HepG2 (cell line): ENCODE results near the gene HOXC12. TPM values are rescaled to one million over a fixed set of nuclear protein-coding genes. Genes with fewer than 3 reads are reported as not detected.

Experiments
- ATAC-seq: fragments of 200-7000 bp; cut with Tn5 transposase; 3 replicates; pipeline ENCODE4 v1.9.1; 2020; ENCODE audit warnings: mild to moderate bottlenecking, moderate library complexity
- BruUV-seq: library from RNA; stranded (reverse); fragments of 400-500 nt; replicated peaks from 2 replicates; lab custom pipeline; 2021; lab: Mats Ljungman, UMichigan
- CTCF ChIA-PET: fragments of 300-600 bp; formaldehyde crosslinking; extraction: SDS; loops from one replicate; lab custom pipeline; 2021; ENCODE audit warnings: low total read pairs, inconsistent platforms, low intra/inter-chr PET ratio; lab: Yijun Ruan, JAX
- POLR2A ChIA-PET: fragments of 350-600 bp; sonication (Branson Sonifier 250); formaldehyde crosslinking; loops from one replicate; lab custom pipeline; 2020; ENCODE audit warnings: antibody characterized with exemption, inconsistent platforms; lab: Yijun Ruan, JAX
- DNase-seq: peaks from one replicate; pipeline ENCODE4 v3.0.0-alpha.2; 2015; ENCODE audit warnings: low spot score
- FAIRE-seq: peaks from 3 replicates; lab custom pipeline; 2011; peaks lifted over from hg19 to GRCh38; lab: Jason Lieb, UNC
- H2AFZ ChIP-seq: one replicate; pipeline ENCODE4 v1.6.1; 2011; ENCODE audit warnings: low read length, inconsistent platforms
- H3K27ac ChIP-seq: fragments of 300-600 bp; 3 replicates; pipeline ENCODE4 v1.8.0; 2011; ENCODE audit warnings: mixed run types, mild to moderate bottlenecking, mixed read lengths, low read length, inconsistent platforms; ENCODE audit not compliant: insufficient read depth; ENCODE audit errors: extremely low read length
- H3K27me3 ChIP-seq, 2 experiments: fragments of 200-600 bp in 1 of 2; 2 replicates in 1 of 2; 3 replicates in 1 of 2; pipeline versions ENCODE4 v1.6.0 to v1.8.0; 2011; ENCODE audit warnings: low read length in 2 of 2, mild to moderate bottlenecking in 2 of 2, moderate library complexity in 2 of 2, inconsistent platforms in 1 of 2; ENCODE audit not compliant: insufficient read depth in 2 of 2, control insufficient read depth in 1 of 2
- H3K36me3 ChIP-seq, 2 experiments: fragments of 200-600 bp in 1 of 2; replicated peaks in 1 of 2; 2 replicates in 1 of 2; 3 replicates in 1 of 2; pipeline versions ENCODE4 v1.5.1 to v1.8.0; 2011; ENCODE audit warnings: low read length in 2 of 2, inconsistent platforms in 1 of 2; ENCODE audit not compliant: insufficient read depth in 2 of 2, control insufficient read depth in 1 of 2
- H3K4me1 ChIP-seq: 2 replicates; pipeline ENCODE4 v1.5.1; 2012; ENCODE audit warnings: low read length, inconsistent platforms; ENCODE audit not compliant: insufficient read depth
- H3K4me2 ChIP-seq: 2 replicates; pipeline ENCODE4 v1.6.0; 2011; ENCODE audit warnings: low read depth, low read length, inconsistent platforms
- H3K4me3 ChIP-seq, 3 experiments: fragments of 200-600 bp in 1 of 3; sonication (generic), shearing (Covaris generic) in 1 of 3; replicated peaks in 1 of 3; 2 replicates each; pipeline ENCODE4 v1.5.1; 2011 to 2016; ENCODE audit warnings: low read length in 3 of 3, inconsistent platforms in 2 of 3, low read depth in 2 of 3, mild to moderate bottlenecking in 2 of 3, control low read depth in 1 of 3, mixed read lengths in 1 of 3; ENCODE audit not compliant: insufficient read depth in 1 of 3
- H3K79me2 ChIP-seq: one replicate; pipeline ENCODE4 v1.6.1; 2011; ENCODE audit warnings: low read length, inconsistent platforms; ENCODE audit not compliant: insufficient read depth
- H3K9ac ChIP-seq: 2 replicates; pipeline ENCODE4 v1.6.0; 2011; ENCODE audit warnings: mild to moderate bottlenecking, low read depth, low read length, inconsistent platforms; ENCODE audit not compliant: insufficient read depth
- H3K9me3 ChIP-seq: 2 replicates; pipeline ENCODE4 v1.5.1; 2012; ENCODE audit warnings: mild to moderate bottlenecking, low read length
- H4K20me1 ChIP-seq: 2 replicates; pipeline ENCODE4 v1.6.0; 2011; ENCODE audit warnings: inconsistent platforms, mild to moderate bottlenecking, low read length, moderate library complexity; ENCODE audit not compliant: insufficient read depth
- DMAP1 ChIP-seq: IDR thresholded peaks from 2 replicates; pipeline ENCODE4 v1.6.1; 2016
- DNMT1 ChIP-seq: sonication (generic); formaldehyde crosslinking; IDR thresholded peaks from 2 replicates; pipeline ENCODE4 v1.5.1; 2020; ENCODE audit warnings: mild to moderate bottlenecking, missing genetic modification reagents
- HDAC2 ChIP-seq: sonication (generic); formaldehyde crosslinking; IDR thresholded peaks from 2 replicates; pipeline ENCODE4 v1.4.0; 2020; ENCODE audit warnings: missing genetic modification reagents
- NR2F2 ChIP-seq: IDR thresholded peaks from 2 replicates; pipeline ENCODE4 v1.6.1; 2012; ENCODE audit warnings: low read depth, inconsistent platforms, borderline replicate concordance
- RXRA ChIP-seq: sonication (generic); formaldehyde crosslinking; IDR thresholded peaks from 2 replicates; pipeline ENCODE4 v1.5.1; 2020; ENCODE audit warnings: missing genetic modification reagents
- TCF12 ChIP-seq, 2 experiments: fragments of 450-650 bp in 1 of 2; sonication (generic) in 1 of 2; formaldehyde crosslinking in 1 of 2; IDR thresholded peaks; 2 replicates each; pipeline versions ENCODE4 v1.6.1 to v1.8.0; 2017 to 2022; ENCODE audit warnings: antibody characterized with exemption in 1 of 2, mild to moderate bottlenecking in 1 of 2, missing genetic modification reagents in 1 of 2, moderate library complexity in 1 of 2
- ZNF136 ChIP-seq: sonication (generic); formaldehyde crosslinking; IDR thresholded peaks from 2 replicates; pipeline ENCODE4 v1.8.1; 2022; ENCODE audit warnings: low read depth, mild to moderate bottlenecking, moderate library complexity, missing genetic modification reagents
- ZNF337 ChIP-seq: sonication (generic); formaldehyde crosslinking; IDR thresholded peaks from 2 replicates; pipeline ENCODE4 v1.5.1; 2020; ENCODE audit warnings: missing genetic modification reagents, low read depth, mild to moderate bottlenecking, borderline replicate concordance
- ZNF660 ChIP-seq: sonication (generic); formaldehyde crosslinking; IDR thresholded peaks from 2 replicates; pipeline ENCODE4 v1.5.1; 2020; ENCODE audit warnings: mild to moderate bottlenecking, low read depth, missing genetic modification reagents, borderline replicate concordance
- ZSCAN25 ChIP-seq: sonication (generic); formaldehyde crosslinking; IDR thresholded peaks from 2 replicates; pipeline ENCODE4 v1.8.0; 2022; ENCODE audit warnings: mild to moderate bottlenecking, missing genetic modification reagents
- ZSCAN30 ChIP-seq: sonication (generic); formaldehyde crosslinking; IDR thresholded peaks from 2 replicates; pipeline ENCODE4 v1.5.0; 2020; ENCODE audit warnings: mild to moderate bottlenecking, missing genetic modification reagents
- WGBS: methylation state at CpG from one replicate; pipeline ENCODE4 v1.1.6; 2017; ENCODE audit warnings: low lambda C conversion rate; 5-methylcytosine and 5-hydroxymethylcytosine counted together
- in situ Hi-C: cut with HindIII; loops from 2 replicates; pipeline ENCODE4 v1.10.0; 2017; ENCODE audit warnings: low pct_unique_long_range_greater_than_20kb; ENCODE audit not compliant: extremely low pct_ligation_motif_present
- intact Hi-C: fragments of 100-400 bp; cut with micrococcal nuclease; formaldehyde crosslinking; loops from one replicate; pipeline ENCODE4 v1.10.0; 2022; ENCODE audit not compliant: unreplicated experiment
- polyA plus RNA-seq, 8 experiments: library from polyadenylated mRNA; depleted of rRNA in 3 of 8; stranded (reverse) in 7 of 8; unstranded in 1 of 8; fragments of >200 nt; fragmentation: Illumina TruSeq in 4 of 8; extraction: Trizol in 4 of 8; gene quantifications; 2 replicates each; pipeline versions ENCODE4 v1.2.1 to v1.2.3, GENCODE V29; 2011 to 2016; ENCODE audit warnings: low read depth in 4 of 8, missing spikeins in 1 of 8, mixed read lengths in 1 of 8; ENCODE audit not compliant: insufficient read depth in 1 of 8
- total RNA-seq, 5 experiments: library from RNA; depleted of rRNA; stranded (reverse); fragments of >200 nt; fragmentation: Illumina TruSeq; extraction: Trizol; gene quantifications; 2 replicates each; pipeline ENCODE4 v1.2.3, GENCODE V29; 2016; ENCODE audit warnings: low read depth in 1 of 5
- TF ChIP-seq, protein P1 (sequence below): sonication (generic); formaldehyde crosslinking; IDR thresholded peaks from 2 replicates; pipeline ENCODE4 v1.4.0; 2020; ENCODE audit warnings: missing genetic modification reagents, mild to moderate bottlenecking, borderline replicate concordance
- TF ChIP-seq, protein P2 (sequence below): sonication (generic); formaldehyde crosslinking; conservative IDR thresholded peaks from 2 replicates; pipeline ENCODE4 v1.4.0; 2020; ENCODE audit warnings: missing genetic modification reagents
- TF ChIP-seq, protein P3 (sequence below): sonication (generic); formaldehyde crosslinking; IDR thresholded peaks from 2 replicates; pipeline ENCODE4 v1.5.0; 2020; ENCODE audit warnings: mild to moderate bottlenecking, low read depth, missing genetic modification reagents, borderline replicate concordance
- TF ChIP-seq, protein P4 (sequence below), 2 experiments: fragments of 450-650 bp in 1 of 2; sonication (generic) in 1 of 2; formaldehyde crosslinking; IDR thresholded peaks; 2 replicates each; pipeline versions ENCODE4 v1.5.0 to v1.8.0; 2020 to 2022; ENCODE audit warnings: mild to moderate bottlenecking in 1 of 2, missing genetic modification reagents in 1 of 2
- TF ChIP-seq, protein P5 (sequence below), 2 experiments: sonication (generic) in 1 of 2; formaldehyde crosslinking in 1 of 2; IDR thresholded peaks; 2 replicates each; pipeline versions ENCODE4 v1.5.1 to v1.6.1; 2011 to 2020; ENCODE audit warnings: borderline replicate concordance in 1 of 2, low read depth in 1 of 2, low read length in 1 of 2, mild to moderate bottlenecking in 1 of 2, missing genetic modification reagents in 1 of 2, moderate library complexity in 1 of 2

Gene HOXC12
- total and polyA plus RNA-seq, 2 of the 13 experiments (the other 11 are each of a cell fraction or from before 2014, with no cell fraction given), result not detected

DNA sequence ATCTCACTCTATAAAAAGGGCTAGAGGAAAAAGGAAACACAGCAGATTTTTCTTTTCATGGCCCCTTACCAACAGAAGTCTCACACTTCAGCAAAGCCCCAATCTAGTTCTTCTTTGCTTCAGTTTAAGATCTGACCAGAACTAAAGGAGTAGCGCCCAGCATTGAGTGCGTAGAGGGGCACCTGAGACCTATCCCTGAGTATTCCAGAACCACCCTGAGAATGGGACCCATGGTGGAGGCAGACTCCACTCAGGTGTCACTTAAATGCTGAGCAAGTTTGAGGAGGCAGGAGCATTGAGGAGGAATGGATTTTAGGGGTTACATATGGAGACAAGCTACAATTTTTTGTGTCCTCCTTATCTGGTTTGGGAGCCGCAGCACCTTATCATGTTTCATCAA, 16.4 kb downstream of the HOXC12 start:
- POLR2A ChIA-PET, result no interaction called here
- BruUV-seq, result no TSS peak
- TF ChIP-seq, protein P1, sequence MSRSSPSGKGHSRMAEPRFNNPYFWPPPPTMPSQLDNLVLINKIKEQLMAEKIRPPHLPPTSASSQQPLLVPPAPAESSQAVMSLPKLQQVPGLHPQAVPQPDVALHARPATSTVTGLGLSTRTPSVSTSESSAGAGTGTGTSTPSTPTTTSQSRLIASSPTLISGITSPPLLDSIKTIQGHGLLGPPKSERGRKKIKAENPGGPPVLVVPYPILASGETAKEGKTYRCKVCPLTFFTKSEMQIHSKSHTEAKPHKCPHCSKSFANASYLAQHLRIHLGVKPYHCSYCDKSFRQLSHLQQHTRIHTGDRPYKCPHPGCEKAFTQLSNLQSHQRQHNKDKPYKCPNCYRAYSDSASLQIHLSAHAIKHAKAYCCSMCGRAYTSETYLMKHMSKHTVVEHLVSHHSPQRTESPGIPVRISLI (CRISPR knock-in tag), result no peak
- TF ChIP-seq DMAP1 (CRISPR knock-in tag), result no peak
- TF ChIP-seq ZNF136 (CRISPR knock-in tag), result no peak
- no peak for TF ChIP-seq ZSCAN25 (CRISPR knock-in tag)
- no peak for TF ChIP-seq HDAC2
- TF ChIP-seq, protein P2, sequence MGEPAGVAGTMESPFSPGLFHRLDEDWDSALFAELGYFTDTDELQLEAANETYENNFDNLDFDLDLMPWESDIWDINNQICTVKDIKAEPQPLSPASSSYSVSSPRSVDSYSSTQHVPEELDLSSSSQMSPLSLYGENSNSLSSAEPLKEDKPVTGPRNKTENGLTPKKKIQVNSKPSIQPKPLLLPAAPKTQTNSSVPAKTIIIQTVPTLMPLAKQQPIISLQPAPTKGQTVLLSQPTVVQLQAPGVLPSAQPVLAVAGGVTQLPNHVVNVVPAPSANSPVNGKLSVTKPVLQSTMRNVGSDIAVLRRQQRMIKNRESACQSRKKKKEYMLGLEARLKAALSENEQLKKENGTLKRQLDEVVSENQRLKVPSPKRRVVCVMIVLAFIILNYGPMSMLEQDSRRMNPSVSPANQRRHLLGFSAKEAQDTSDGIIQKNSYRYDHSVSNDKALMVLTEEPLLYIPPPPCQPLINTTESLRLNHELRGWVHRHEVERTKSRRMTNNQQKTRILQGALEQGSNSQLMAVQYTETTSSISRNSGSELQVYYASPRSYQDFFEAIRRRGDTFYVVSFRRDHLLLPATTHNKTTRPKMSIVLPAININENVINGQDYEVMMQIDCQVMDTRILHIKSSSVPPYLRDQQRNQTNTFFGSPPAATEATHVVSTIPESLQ, result no peak
- TF ChIP-seq DNMT1 (CRISPR knock-in tag), result no peak
- TF ChIP-seq ZNF337, result no peak
- no peak for TF ChIP-seq RXRA (CRISPR knock-in tag)
- no peak for TF ChIP-seq ZSCAN30 (CRISPR knock-in tag)
- TF ChIP-seq TCF12 (IDR thresholded peaks at IDR 0.05), result no peak
- TF ChIP-seq TCF12 (CRISPR knock-in tag; IDR thresholded peaks at IDR 0.05), result no peak
- TF ChIP-seq, protein P3, sequence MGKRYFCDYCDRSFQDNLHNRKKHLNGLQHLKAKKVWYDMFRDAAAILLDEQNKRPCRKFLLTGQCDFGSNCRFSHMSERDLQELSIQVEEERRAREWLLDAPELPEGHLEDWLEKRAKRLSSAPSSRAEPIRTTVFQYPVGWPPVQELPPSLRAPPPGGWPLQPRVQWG (CRISPR knock-in tag), result no peak
- no peak for TF ChIP-seq NR2F2
- TF ChIP-seq, protein P4, sequence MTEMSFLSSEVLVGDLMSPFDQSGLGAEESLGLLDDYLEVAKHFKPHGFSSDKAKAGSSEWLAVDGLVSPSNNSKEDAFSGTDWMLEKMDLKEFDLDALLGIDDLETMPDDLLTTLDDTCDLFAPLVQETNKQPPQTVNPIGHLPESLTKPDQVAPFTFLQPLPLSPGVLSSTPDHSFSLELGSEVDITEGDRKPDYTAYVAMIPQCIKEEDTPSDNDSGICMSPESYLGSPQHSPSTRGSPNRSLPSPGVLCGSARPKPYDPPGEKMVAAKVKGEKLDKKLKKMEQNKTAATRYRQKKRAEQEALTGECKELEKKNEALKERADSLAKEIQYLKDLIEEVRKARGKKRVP (CRISPR knock-in tag; IDR thresholded peaks at IDR 0.05), result no peak
- TF ChIP-seq, protein P5, sequence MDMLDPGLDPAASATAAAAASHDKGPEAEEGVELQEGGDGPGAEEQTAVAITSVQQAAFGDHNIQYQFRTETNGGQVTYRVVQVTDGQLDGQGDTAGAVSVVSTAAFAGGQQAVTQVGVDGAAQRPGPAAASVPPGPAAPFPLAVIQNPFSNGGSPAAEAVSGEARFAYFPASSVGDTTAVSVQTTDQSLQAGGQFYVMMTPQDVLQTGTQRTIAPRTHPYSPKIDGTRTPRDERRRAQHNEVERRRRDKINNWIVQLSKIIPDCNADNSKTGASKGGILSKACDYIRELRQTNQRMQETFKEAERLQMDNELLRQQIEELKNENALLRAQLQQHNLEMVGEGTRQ (IDR thresholded peaks at IDR 0.05; ENCODE audit: low read depth, low read length), result no peak
- TF ChIP-seq, protein P5 (CRISPR knock-in tag; IDR thresholded peaks at IDR 0.05; ENCODE audit: borderline replicate concordance), result no peak
- TF ChIP-seq ZNF660 (CRISPR knock-in tag), result no peak

More for the DNA sequence above, 16.4 kb downstream of the HOXC12 start:
- H3K4me3 ChIP-seq, result no peak overlapping the region
- H3K27me3 ChIP-seq, result peaks cover 17 to 95% of the 10 kb centered on the region in 2 experiments
- FAIRE-seq (no peak), DNase-seq (no peak), ATAC-seq (no peak)
- H3K4me1 ChIP-seq, result peaks cover 12% of the 10 kb centered on the region; the same call in 1 of the 2 replicates
- no peaks in the 10 kb centered on the region for H3K9me3 ChIP-seq
- H3K36me3 ChIP-seq, result no peaks in the 10 kb centered on the region
- H3K9ac ChIP-seq, result no peak overlapping the region
- H3K27ac ChIP-seq, result no peak overlapping the region
- H3K79me2 ChIP-seq, result no peaks in the 10 kb centered on the region
- H3K4me2 ChIP-seq, result no peak overlapping the region
- WGBS, result 59% methylated on average over 3 of the region's 3 CpGs
- in situ Hi-C loops, result no loop called here
- H4K20me1 ChIP-seq, result 0 out of 2 replicates have a peak, but pooled peaks cover 2% of the 10 kb centered on the region
- no peak overlapping the region for H2AFZ ChIP-seq
- CTCF ChIA-PET, result no interaction called here
- intact Hi-C loops, result no loop called here
